DND-41 (cell line): Measurements from ENCODE around the gene TMEM131L.

Source experiments
- ATAC-seq: fragments of 200-7000 bp; cut with Tn5 transposase; 3 replicates; pipeline ENCODE4 v1.9.1; 2021; ENCODE audit warnings: low read depth; ENCODE audit not compliant: insufficient read depth
- DNase-seq: peaks from one replicate; pipeline ENCODE4 v3.0.0-alpha.2; 2020
- H2AFZ ChIP-seq: 2 replicates; pipeline ENCODE4 v1.6.0; 2012; ENCODE audit warnings: low read depth, low read length
- H3K27ac ChIP-seq: 2 replicates; pipeline ENCODE4 v1.5.1; 2012; ENCODE audit warnings: low read length, inconsistent platforms
- H3K27me3 ChIP-seq: fragments of 200-600 bp; sonication (generic); 2 replicates; pipeline ENCODE4 v1.6.0; 2012; ENCODE audit warnings: low read length, mild to moderate bottlenecking, inconsistent platforms; ENCODE audit not compliant: insufficient read depth, poor library complexity
- H3K36me3 ChIP-seq: 2 replicates; pipeline ENCODE4 v1.5.1; 2012; ENCODE audit warnings: low read length, inconsistent platforms; ENCODE audit not compliant: insufficient read depth
- H3K4me1 ChIP-seq: 2 replicates; pipeline ENCODE4 v1.5.1; 2012; ENCODE audit warnings: mild to moderate bottlenecking, low read length; ENCODE audit not compliant: insufficient read depth
- H3K4me2 ChIP-seq: 2 replicates; pipeline ENCODE4 v1.6.0; 2012; ENCODE audit warnings: mild to moderate bottlenecking, moderate library complexity, low read length, inconsistent platforms; ENCODE audit not compliant: insufficient read depth
- H3K4me3 ChIP-seq, 2 experiments: fragments of 200-600 bp in 1 of 2; shearing (Covaris generic) in 1 of 2; 2 replicates each; pipeline ENCODE4 v1.5.1; 2012 to 2016; ENCODE audit warnings: inconsistent platforms in 2 of 2, low read length in 2 of 2, mild to moderate bottlenecking in 2 of 2, low read depth in 1 of 2, moderate library complexity in 1 of 2
- H3K79me2 ChIP-seq: 2 replicates; pipeline ENCODE4 v1.6.0; 2012; ENCODE audit warnings: low read length, inconsistent platforms; ENCODE audit not compliant: insufficient read depth
- H3K9ac ChIP-seq: 2 replicates; pipeline ENCODE4 v1.6.0; 2012; ENCODE audit warnings: low read depth, mild to moderate bottlenecking, inconsistent platforms, low read length, moderate library complexity
- H3K9me3 ChIP-seq: 2 replicates; pipeline ENCODE4 v1.5.1; 2012; ENCODE audit warnings: low read length, moderate library complexity, mild to moderate bottlenecking, inconsistent platforms; ENCODE audit not compliant: insufficient read depth, severe bottlenecking
- H4K20me1 ChIP-seq: 2 replicates; pipeline ENCODE4 v1.6.0; 2012; ENCODE audit warnings: low read length; ENCODE audit not compliant: insufficient read depth
- CTCF ChIP-seq: IDR thresholded peaks from 2 replicates; pipeline ENCODE4 v1.5.1; 2012; ENCODE audit warnings: borderline replicate concordance, low read length, moderate library complexity, mild to moderate bottlenecking; ENCODE audit not compliant: poor library complexity, severe bottlenecking; ENCODE audit errors: extremely low read depth
- EZH2 ChIP-seq: IDR thresholded peaks from 3 replicates; pipeline ENCODE4 v1.6.1; 2012; ENCODE audit warnings: borderline replicate concordance, low read depth, mild to moderate bottlenecking, moderate library complexity, low read length, inconsistent platforms; ENCODE audit not compliant: severe bottlenecking

The TMEM131L gene

GRCh38 chr4:153634738-153635353 lies 168.7 kb downstream of the TMEM131L start:
- ATAC-seq, result peak; percentile 44; the same call in 2 of the 3 replicates

GRCh38 chr4:153635846-153636245 lies 169.7 kb downstream of the TMEM131L start:
- TF ChIP-seq CTCF, result no peak
- Histone ChIP-seq H3K4me3 (no peak overlapping the region), H3K27ac (no peak overlapping the region), H3K9me3 (no peaks in the 10 kb centered on the region), H3K4me2 (no peak overlapping the region), H4K20me1 (peaks cover 29% of the 10 kb centered on the region), H3K36me3 (peaks cover 73% of the 10 kb centered on the region), H3K4me1 (no peaks in the 10 kb centered on the region), H3K79me2 (0 out of 2 replicates have a peak, but pooled peaks cover 3% of the 10 kb centered on the region), H3K27me3 (no peaks in the 10 kb centered on the region), H3K9ac (no peak overlapping the region), H2AFZ (no peak overlapping the region)
- no peak for DNase-seq
- ATAC-seq, result no peak

More at GRCh38 chr4:153634738-153635353, 168.7 kb downstream of the TMEM131L start:
- Histone ChIP-seq H4K20me1 (peaks cover 37% of the 10 kb centered on the region), H3K4me2 (no peak overlapping the region), H3K9ac (no peak overlapping the region), H3K4me1 (no peaks in the 10 kb centered on the region), H3K9me3 (no peaks in the 10 kb centered on the region), H3K79me2 (peaks cover 10% of the 10 kb centered on the region; the same call in 1 of the 2 replicates), H2AFZ (no peak overlapping the region), H3K4me3 (no peak overlapping the region), H3K27ac (no peak overlapping the region), H3K27me3 (no peaks in the 10 kb centered on the region), H3K36me3 (peaks cover 83% of the 10 kb centered on the region)
- DNase-seq, result no peak
- no peak for TF ChIP-seq EZH2
- TF ChIP-seq CTCF, result peak; percentile 79

- H3K4me1 ChIP-seq, result no peaks in the 10 kb centered on the region
- H3K27me3 ChIP-seq, result no peaks in the 10 kb centered on the region
- H4K20me1 ChIP-seq, result peaks cover 17% of the 10 kb centered on the region
- H3K79me2 ChIP-seq, result 0 out of 2 replicates have a peak, but pooled peaks cover 3% of the 10 kb centered on the region
- TF ChIP-seq CTCF (no peak), EZH2 (no peak)
- no peaks in the 10 kb centered on the region for H3K9me3 ChIP-seq
- H2AFZ ChIP-seq, result no peak overlapping the region
- ATAC-seq (no peak), DNase-seq (no peak)
- no peak overlapping the region for H3K4me3 ChIP-seq
- no peak overlapping the region for H3K4me2 ChIP-seq
- peaks cover 59% of the 10 kb centered on the region for H3K36me3 ChIP-seq
- no peak overlapping the region for H3K9ac ChIP-seq
- no peak overlapping the region for H3K27ac ChIP-seq
Observed at GRCh38 chr4:153637201-153637600, 171.0 kb downstream of the TMEM131L start.
